ENCODE data around the gene OTOA. TPM values are rescaled to one million over a fixed set of nuclear protein-coding genes. Genes with fewer than 3 reads are reported as not detected.

OTOA gene
- total and polyA plus RNA-seq, 12 donors, result 0.06 to 0.21 (median 0.07) TPM; not detected in 6

GRCh38 chr16:21652453-21652852, 11.3 kb upstream of the OTOA start, which contains the start of gene IGSF6:
Gene IGSF6 (minus strand): TSS chr16:21652608. CDS start chr16:21652598, 10 bp downstream.
- Histone ChIP-seq H3K4me1 (peaks cover 0 to 81% (median 2%) of the 10 kb centered on the region in 9 donors), H3K9me3 (no peaks in the 10 kb centered on the region), H3K27me3 (no peaks in the 10 kb centered on the region), H3K36me3 (peaks cover 0 to 36% (median 0%) of the 10 kb centered on the region in 9 donors), H3K27ac (peak within 1 kb of the TSS in 4 of 10 donors; percentile 1 to 82 (median 32)), H3K4me3 (peak within 1 kb of the TSS in 5 of 10 donors; percentile 5 to 52 (median 13))
- TF ChIP-seq CTCF (IDR thresholded peaks at IDR 0.05), result no peak
- 94% methylated on average over 6 of the region's 6 CpGs for WGBS, 2 donors
- ATAC-seq (peak in 2 of 8 donors; percentile 17 to 44), DNase-seq (no peak)
- intact Hi-C loops (cut with DNase I), result loop anchor here in 1 of 10 donors (10.0 kb wide), 1 partner anchor 52 kb away; no protein-coding TSS in a partner anchor

- intact Hi-C loops (cut with DNase I), result loop anchor here in 1 of 10 donors (10.0 kb wide), 1 partner anchor 51 kb away; no protein-coding TSS in a partner anchor
- Histone ChIP-seq H3K27me3 (no peaks in the 10 kb centered on the region), H3K4me3 (no peak overlapping the region), H3K27ac (peak overlapping the region in 3 of 10 donors; percentile 1 to 82 (median 19)), H3K4me1 (peaks cover 0 to 81% (median 4%) of the 10 kb centered on the region in 9 donors), H3K36me3 (peaks cover 0 to 29% (median 0%) of the 10 kb centered on the region in 9 donors), H3K9me3 (no peaks in the 10 kb centered on the region)
- no peak for TF ChIP-seq CTCF (IDR thresholded peaks at IDR 0.05)
- 90 to 91% methylated on average over 5 of the region's 5 CpGs for WGBS, 2 donors
- ATAC-seq, result peak in 1 of 8 donors; percentile 47
- DNase-seq, result no peak
These were observed 10.2 kb upstream of the OTOA start for GRCh38 chr16:21653571-21653970.

GRCh38 chr16:21654466-21654865, 9.3 kb upstream of the OTOA start:
- intact Hi-C loops (cut with DNase I), result loop anchor here in 1 of 10 donors (10.0 kb wide), 1 partner anchor 50 kb away; no protein-coding TSS in a partner anchor
- H3K4me1 ChIP-seq, result peaks cover 0 to 80% (median 4%) of the 10 kb centered on the region in 9 donors
- 82 to 100% methylated on average over 1 of the region's 1 CpG for WGBS, 2 donors
- H3K27me3 ChIP-seq, result no peaks in the 10 kb centered on the region
- DNase-seq (no peak), ATAC-seq (no peak)
- peak overlapping the region in 1 of 10 donors; percentile 82 for H3K27ac ChIP-seq
- H3K36me3 ChIP-seq, result peaks cover 0 to 23% (median 0%) of the 10 kb centered on the region in 9 donors
- no peak overlapping the region for H3K4me3 ChIP-seq
- H3K9me3 ChIP-seq, result no peaks in the 10 kb centered on the region
- TF ChIP-seq CTCF (IDR thresholded peaks at IDR 0.05), result no peak

- TF ChIP-seq CTCF (IDR thresholded peaks at IDR 0.05), result no peak
- intact Hi-C loops (cut with DNase I), result loop anchor here in 7 of 10 donors (5.0 to 10.0 kb wide), 3 partner anchors 47 to 52 kb away; no protein-coding TSS in a partner anchor
- Histone ChIP-seq H3K4me1 (peaks cover 0 to 78% (median 4%) of the 10 kb centered on the region in 9 donors), H3K36me3 (peaks cover 0 to 23% (median 0%) of the 10 kb centered on the region in 9 donors), H3K27ac (no peak overlapping the region), H3K4me3 (no peak overlapping the region), H3K27me3 (no peaks in the 10 kb centered on the region), H3K9me3 (no peaks in the 10 kb centered on the region)
- WGBS, 2 donors, result 63 to 91% methylated on average over 2 of the region's 2 CpGs
- no peak for ATAC-seq
- DNase-seq, result no peak
These were observed 8.9 kb upstream of the OTOA start for GRCh38 chr16:21654881-21655280.
